Heart left ventricle (tissue), 13 donors: ENCODE measurements around the gene TRHDE.
"Not testable (repeated sequence)": the region's sequence is repeated elsewhere in the genome, so short reads cannot be mapped to it uniquely, and the experiment has no call there.

Experiments used
- POLR2A ChIP-seq, 2 donors: fragments of 450-650 bp; IDR thresholded peaks; one replicate each; pipeline ENCODE4 v1.6.1; 2017; ENCODE audit warnings: antibody characterized with exemption in 2 of 2, mild to moderate bottlenecking in 2 of 2, moderate library complexity in 2 of 2
- TF ChIP-seq, protein P1 (sequence below), 12 donors: fragments of 200-600 bp; sonication (generic) in 4 of 12; IDR thresholded peaks; one replicate each; pipeline versions ENCODE4 v1.5.0 to v1.8.0; 2018 to 2022; ENCODE audit warnings: antibody characterized with exemption in 12 of 12, mild to moderate bottlenecking in 5 of 12
- donor health status: ischemic (EF 13 %, LVEDD 7.1; RV severe dilation, severe dysfunction).
- donor health status: DM: no; HTN: yes; CAD: no.
- donor health status: DM: no; HTN: no; CAD: no.
- donor health status: ischemic (EF 25% LVEDD 6.9; RV normal size, moderate dysfunction).
- donor health status: ischemic (EF 25% LVEDD 5.7; RV mildly dilated, moderate dysfunction).
- donor health status: ischemic (EF 35%, LVEDD 5.7; RV mildly dilated, moderate dysfunction).
- donor health status: nonischemic (EF 11% LVEDD 7.7; RV severe dilation, severe dysfunction).
- donor health status: DM: yes; HTN: yes; CAD: no.
- donor health status: PGD.
- donor health status: ischemic (EF 29% LVEDD 5.4; RV normal size, mild dysfunction).
- donor health status: nonischemic (EF 23%, LVEDD 6.1; RV moderate dilation, normal function).

DNA sequence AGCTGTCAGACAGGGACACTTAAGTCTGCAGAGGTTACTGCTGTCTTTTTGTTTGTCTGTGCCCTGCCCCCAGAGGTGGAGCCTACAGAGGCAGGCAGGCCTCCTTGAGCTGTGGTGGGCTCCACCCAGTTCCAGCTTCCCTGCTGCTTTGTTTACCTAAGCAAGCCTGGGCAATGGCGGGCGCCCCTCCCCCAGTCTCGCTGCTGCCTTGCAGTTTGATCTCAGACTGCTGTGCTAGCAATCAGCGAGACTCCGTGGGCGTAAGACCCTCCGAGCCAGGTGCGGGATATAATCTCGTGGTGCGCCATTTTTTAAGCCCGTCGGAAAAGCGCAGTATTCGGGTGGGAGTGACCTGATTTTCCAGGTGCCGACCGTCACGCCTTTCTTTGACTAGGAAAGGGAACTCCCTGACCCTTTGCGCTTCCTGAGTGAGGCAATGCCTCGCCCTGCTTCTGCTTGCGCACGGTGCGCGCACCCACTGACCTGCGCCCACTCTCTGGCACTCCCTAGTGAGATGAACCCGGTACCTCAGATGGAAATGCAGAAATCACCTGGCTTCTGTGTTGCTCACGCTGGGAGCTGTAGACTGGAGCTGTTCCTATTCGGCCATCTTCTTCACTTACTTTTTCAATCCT, 248.0 kb downstream of the TRHDE start:
- TF ChIP-seq, protein P1, sequence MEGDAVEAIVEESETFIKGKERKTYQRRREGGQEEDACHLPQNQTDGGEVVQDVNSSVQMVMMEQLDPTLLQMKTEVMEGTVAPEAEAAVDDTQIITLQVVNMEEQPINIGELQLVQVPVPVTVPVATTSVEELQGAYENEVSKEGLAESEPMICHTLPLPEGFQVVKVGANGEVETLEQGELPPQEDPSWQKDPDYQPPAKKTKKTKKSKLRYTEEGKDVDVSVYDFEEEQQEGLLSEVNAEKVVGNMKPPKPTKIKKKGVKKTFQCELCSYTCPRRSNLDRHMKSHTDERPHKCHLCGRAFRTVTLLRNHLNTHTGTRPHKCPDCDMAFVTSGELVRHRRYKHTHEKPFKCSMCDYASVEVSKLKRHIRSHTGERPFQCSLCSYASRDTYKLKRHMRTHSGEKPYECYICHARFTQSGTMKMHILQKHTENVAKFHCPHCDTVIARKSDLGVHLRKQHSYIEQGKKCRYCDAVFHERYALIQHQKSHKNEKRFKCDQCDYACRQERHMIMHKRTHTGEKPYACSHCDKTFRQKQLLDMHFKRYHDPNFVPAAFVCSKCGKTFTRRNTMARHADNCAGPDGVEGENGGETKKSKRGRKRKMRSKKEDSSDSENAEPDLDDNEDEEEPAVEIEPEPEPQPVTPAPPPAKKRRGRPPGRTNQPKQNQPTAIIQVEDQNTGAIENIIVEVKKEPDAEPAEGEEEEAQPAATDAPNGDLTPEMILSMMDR (IDR thresholded peaks at IDR 0.05) = not testable (repeated sequence)
- TF ChIP-seq POLR2A (IDR thresholded peaks at IDR 0.05) = not testable (repeated sequence)
